ENCODE measurements around the gene OLIG3. TPM values are rescaled to one million over a fixed set of nuclear protein-coding genes. Genes with fewer than 3 reads are reported as not detected.

Gene OLIG3
- polyA plus RNA-seq (2012; ENCODE audit: insufficient read depth, insufficient read length, low read depth), result not detected

- no peak for DNase-seq
- Histone ChIP-seq H3K36me3 (no peaks in the 10 kb centered on the region), H3K4me1 (no peaks in the 10 kb centered on the region), H3K4me3 (ENCODE audit: low read depth, low read length) (no peak within 1 kb of the TSS), H3K27me3 (peaks cover 98% of the 10 kb centered on the region), H3K9me3 (peaks cover 4% of the 10 kb centered on the region; the same call in 1 of the 2 replicates)
- TF ChIP-seq, protein P1, sequence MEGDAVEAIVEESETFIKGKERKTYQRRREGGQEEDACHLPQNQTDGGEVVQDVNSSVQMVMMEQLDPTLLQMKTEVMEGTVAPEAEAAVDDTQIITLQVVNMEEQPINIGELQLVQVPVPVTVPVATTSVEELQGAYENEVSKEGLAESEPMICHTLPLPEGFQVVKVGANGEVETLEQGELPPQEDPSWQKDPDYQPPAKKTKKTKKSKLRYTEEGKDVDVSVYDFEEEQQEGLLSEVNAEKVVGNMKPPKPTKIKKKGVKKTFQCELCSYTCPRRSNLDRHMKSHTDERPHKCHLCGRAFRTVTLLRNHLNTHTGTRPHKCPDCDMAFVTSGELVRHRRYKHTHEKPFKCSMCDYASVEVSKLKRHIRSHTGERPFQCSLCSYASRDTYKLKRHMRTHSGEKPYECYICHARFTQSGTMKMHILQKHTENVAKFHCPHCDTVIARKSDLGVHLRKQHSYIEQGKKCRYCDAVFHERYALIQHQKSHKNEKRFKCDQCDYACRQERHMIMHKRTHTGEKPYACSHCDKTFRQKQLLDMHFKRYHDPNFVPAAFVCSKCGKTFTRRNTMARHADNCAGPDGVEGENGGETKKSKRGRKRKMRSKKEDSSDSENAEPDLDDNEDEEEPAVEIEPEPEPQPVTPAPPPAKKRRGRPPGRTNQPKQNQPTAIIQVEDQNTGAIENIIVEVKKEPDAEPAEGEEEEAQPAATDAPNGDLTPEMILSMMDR (IDR thresholded peaks at IDR 0.05; ENCODE audit: low read depth, low read length), result no peak
These were observed at the start of gene OLIG3 for GRCh38 chr6:137494281-137494987. TSS of gene OLIG3 (minus strand) at chr6:137494394. CDS start at chr6:137494170, 224 bp downstream.

DNA sequence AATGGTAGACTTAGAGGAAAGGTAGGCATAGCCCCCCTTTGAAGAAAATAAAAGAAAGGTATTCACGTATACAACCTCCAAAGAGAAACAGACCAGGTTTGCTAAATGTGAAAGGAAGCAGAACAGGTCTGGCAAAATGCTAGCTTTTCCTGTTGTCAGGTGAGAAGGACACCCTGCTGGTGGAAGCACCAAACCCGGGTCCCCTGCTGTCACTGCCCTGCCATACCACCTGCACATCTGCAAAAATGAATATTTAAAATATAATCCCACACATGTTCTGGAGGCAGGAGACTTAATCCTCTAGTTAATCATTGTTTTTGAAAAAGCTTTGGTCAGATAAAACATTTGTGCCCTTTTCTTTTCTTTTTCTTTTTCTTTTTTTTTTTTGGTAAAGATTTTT, 48.9 kb upstream of the OLIG3 start:
- TF ChIP-seq, protein P1 (IDR thresholded peaks at IDR 0.05; ENCODE audit: low read depth, low read length), result no peak
- Histone ChIP-seq H3K4me1 (no peaks in the 10 kb centered on the region), H3K4me3 (ENCODE audit: low read depth, low read length) (no peak overlapping the region), H3K27me3 (peaks cover 14% of the 10 kb centered on the region), H3K9me3 (no peaks in the 10 kb centered on the region), H3K36me3 (no peaks in the 10 kb centered on the region)
- DNase-seq, result no peak

DNA sequence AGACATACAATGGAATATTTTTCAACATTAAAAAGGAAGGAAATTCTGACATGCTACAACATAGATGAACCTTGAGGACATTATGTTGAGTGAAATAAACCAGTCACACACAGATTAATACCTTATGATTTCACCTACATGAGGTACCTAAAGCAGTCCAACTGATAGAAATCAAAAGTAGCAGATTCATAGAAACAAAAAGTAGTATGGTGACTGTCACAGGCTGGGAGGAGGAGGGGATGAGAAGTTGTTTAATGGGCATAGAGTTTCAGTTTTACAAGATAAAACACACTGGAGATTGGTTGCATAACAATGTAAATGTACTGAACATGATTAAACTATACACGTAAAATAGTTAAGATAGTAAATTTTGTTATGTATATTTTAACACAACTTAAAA, 48.5 kb upstream of the OLIG3 start:
- peaks cover 15% of the 10 kb centered on the region for H3K27me3 ChIP-seq
- H3K9me3 ChIP-seq, result no peaks in the 10 kb centered on the region
- no peak for DNase-seq
- no peaks in the 10 kb centered on the region for H3K36me3 ChIP-seq
- no peak overlapping the region for H3K4me3 ChIP-seq (ENCODE audit: low read depth, low read length)
- H3K4me1 ChIP-seq, result no peaks in the 10 kb centered on the region
- TF ChIP-seq, protein P1 (IDR thresholded peaks at IDR 0.05; ENCODE audit: low read depth, low read length), result no peak

DNA sequence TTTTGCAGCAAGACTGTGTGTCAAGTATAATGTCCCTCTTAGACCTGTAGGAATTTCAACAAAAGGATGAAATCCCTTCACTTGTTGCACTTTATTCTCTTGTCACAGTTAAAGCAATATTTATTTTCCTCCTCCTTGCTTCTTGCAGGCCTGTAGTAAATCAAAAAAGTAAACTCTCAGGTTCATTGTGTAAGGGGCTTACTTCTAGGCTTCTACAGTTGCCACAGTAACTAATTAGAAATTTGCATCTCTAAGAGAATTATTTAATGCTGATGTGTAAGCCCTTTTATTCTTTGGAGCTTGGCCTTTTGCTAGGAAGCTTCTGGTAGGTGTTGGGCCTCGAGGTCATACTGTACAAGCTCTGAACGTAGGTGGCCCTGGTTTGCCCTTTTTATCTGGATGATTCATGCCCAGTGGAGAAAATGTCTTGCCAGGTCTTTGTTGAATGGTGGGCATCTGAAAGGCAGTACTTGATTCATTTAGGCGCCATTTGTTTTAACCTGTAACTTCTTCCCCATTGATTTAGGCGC, 47.4 kb upstream of the OLIG3 start:
- Histone ChIP-seq H3K4me1 (no peaks in the 10 kb centered on the region), H3K4me3 (ENCODE audit: low read depth, low read length) (no peak overlapping the region), H3K27me3 (peaks cover 22% of the 10 kb centered on the region), H3K36me3 (no peaks in the 10 kb centered on the region), H3K9me3 (no peaks in the 10 kb centered on the region)
- TF ChIP-seq, protein P1 (IDR thresholded peaks at IDR 0.05; ENCODE audit: low read depth, low read length), result no peak
- DNase-seq, result no peak

DNA sequence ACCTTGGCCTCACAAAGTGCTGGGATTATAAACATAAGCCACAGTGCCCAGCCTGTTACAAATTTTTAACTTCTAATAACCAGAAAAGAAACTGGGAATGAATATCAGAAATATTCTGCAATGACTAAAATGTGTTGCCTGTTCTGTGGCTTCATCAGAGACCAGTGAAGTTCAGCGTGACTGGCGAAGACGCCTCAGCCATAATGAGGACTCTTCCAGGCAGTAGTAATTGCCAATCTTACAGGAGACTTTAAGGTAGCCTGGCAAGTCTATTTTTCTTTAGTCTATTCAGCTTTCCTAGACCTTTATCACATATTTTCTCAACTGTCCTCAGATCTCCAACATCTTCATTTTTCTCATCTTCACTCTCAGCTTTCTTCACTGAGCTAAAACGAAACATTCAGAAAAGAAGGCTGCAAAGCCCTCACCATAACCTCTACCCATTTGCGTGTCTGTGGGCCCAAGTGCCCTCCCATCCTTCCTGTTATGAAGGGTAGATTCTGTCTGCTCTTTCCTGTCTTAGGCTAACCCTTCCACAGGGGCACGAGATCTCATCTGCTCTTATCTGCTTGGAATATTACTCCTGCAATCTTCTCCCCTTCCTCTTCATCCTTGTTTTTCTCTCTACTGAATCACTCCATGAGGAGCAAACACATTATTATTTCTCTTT, 42.0 kb upstream of the OLIG3 start:
- TF ChIP-seq, protein P1 (IDR thresholded peaks at IDR 0.05; ENCODE audit: low read depth, low read length), result no peak
- no peak for DNase-seq
- Histone ChIP-seq H3K4me3 (ENCODE audit: low read depth, low read length) (no peak overlapping the region), H3K36me3 (no peaks in the 10 kb centered on the region), H3K4me1 (no peaks in the 10 kb centered on the region), H3K9me3 (no peaks in the 10 kb centered on the region), H3K27me3 (peaks cover 19% of the 10 kb centered on the region)

Data from BE2C (cell line).